ENCODE results near the gene LRRC43. TPM values are rescaled to one million over a fixed set of nuclear protein-coding genes. Genes with fewer than 3 reads are reported as not detected.

The LRRC43 gene
- total RNA-seq, 2 donors from 2014 or later: not detected

GRCh38 chr12:122204167-122205052 is 21.5 kb downstream of the LRRC43 start:
- peaks cover 9% of the 10 kb centered on the region for H3K27me3 Mint-ChIP-seq
- H3K4me1 Mint-ChIP-seq: peaks cover 17% of the 10 kb centered on the region
- DNase-seq: no peak
- H3K27ac Mint-ChIP-seq: peak overlapping the region; percentile 88
- peak; percentile 30 for ATAC-seq
- H3K9me3 ChIP-seq (ENCODE audit: control insufficient read depth, low read length, poor library complexity, severe bottlenecking): no peaks in the 10 kb centered on the region
- peaks cover 3% of the 10 kb centered on the region for H3K36me3 Mint-ChIP-seq (ENCODE audit: low read depth)
- H3K4me3 Mint-ChIP-seq: peak overlapping the region; percentile 86

- H3K27me3 Mint-ChIP-seq: peaks cover 6% of the 10 kb centered on the region
- ATAC-seq: no peak
- DNase-seq: no peak
- H3K9me3 ChIP-seq (ENCODE audit: control insufficient read depth, low read length, poor library complexity, severe bottlenecking): no peaks in the 10 kb centered on the region
- peak overlapping the region; percentile 86 for H3K4me3 Mint-ChIP-seq
- H3K36me3 Mint-ChIP-seq (ENCODE audit: low read depth): peaks cover 3% of the 10 kb centered on the region
- peak overlapping the region; percentile 88 for H3K27ac Mint-ChIP-seq
- peaks cover 17% of the 10 kb centered on the region for H3K4me1 Mint-ChIP-seq
Observed at GRCh38 chr12:122205053-122205925, 22.4 kb downstream of the LRRC43 start.

- Mint-ChIP-seq H3K4me3 (peak overlapping the region; percentile 86), H3K4me1 (peaks cover 17% of the 10 kb centered on the region), H3K27ac (peak overlapping the region; percentile 88), H3K27me3 (peaks cover 6% of the 10 kb centered on the region), H3K36me3 (ENCODE audit: low read depth) (peaks cover 3% of the 10 kb centered on the region)
- ATAC-seq (no peak), DNase-seq (no peak)
- no peaks in the 10 kb centered on the region for H3K9me3 ChIP-seq (ENCODE audit: control insufficient read depth, low read length, poor library complexity, severe bottlenecking)
Observed at GRCh38 chr12:122206111-122206881, 23.4 kb downstream of the LRRC43 start.

GRCh38 chr12:122206976-122207375 is 24.1 kb downstream of the LRRC43 start:
- H3K36me3 Mint-ChIP-seq (ENCODE audit: low read depth): peaks cover 3% of the 10 kb centered on the region
- H3K27ac Mint-ChIP-seq: peak overlapping the region; percentile 88
- H3K27me3 Mint-ChIP-seq: peaks cover 6% of the 10 kb centered on the region
- ATAC-seq (no peak), DNase-seq (no peak)
- peaks cover 17% of the 10 kb centered on the region for H3K4me1 Mint-ChIP-seq
- H3K9me3 ChIP-seq (ENCODE audit: control insufficient read depth, low read length, poor library complexity, severe bottlenecking): no peaks in the 10 kb centered on the region
- H3K4me3 Mint-ChIP-seq: no peak overlapping the region

- no peak overlapping the region for H3K4me3 Mint-ChIP-seq
- no peak for DNase-seq
- H3K4me1 Mint-ChIP-seq: peaks cover 17% of the 10 kb centered on the region
- peaks cover 3% of the 10 kb centered on the region for H3K36me3 Mint-ChIP-seq (ENCODE audit: low read depth)
- peaks cover 6% of the 10 kb centered on the region for H3K27me3 Mint-ChIP-seq
- no peaks in the 10 kb centered on the region for H3K9me3 ChIP-seq (ENCODE audit: control insufficient read depth, low read length, poor library complexity, severe bottlenecking)
- no peak overlapping the region for H3K27ac Mint-ChIP-seq
- no peak for ATAC-seq
Observed at GRCh38 chr12:122207391-122207790, 24.5 kb downstream of the LRRC43 start.

- DNase-seq: no peak
- peak overlapping the region; percentile 86 for H3K27ac Mint-ChIP-seq
- H3K4me3 Mint-ChIP-seq: peak overlapping the region; percentile 41
- H3K4me1 Mint-ChIP-seq: peaks cover 14% of the 10 kb centered on the region
- H3K27me3 Mint-ChIP-seq: peaks cover 6% of the 10 kb centered on the region
- no peaks in the 10 kb centered on the region for H3K9me3 ChIP-seq (ENCODE audit: control insufficient read depth, low read length, poor library complexity, severe bottlenecking)
- H3K36me3 Mint-ChIP-seq (ENCODE audit: low read depth): peaks cover 3% of the 10 kb centered on the region
- no peak for ATAC-seq
Observed at GRCh38 chr12:122208073-122208820, 25.3 kb downstream of the LRRC43 start.

GRCh38 chr12:122215771-122216170 is 32.8 kb downstream of the LRRC43 start:
- Mint-ChIP-seq H3K4me3 (no peak overlapping the region), H3K27me3 (no peaks in the 10 kb centered on the region), H3K36me3 (ENCODE audit: low read depth) (peaks cover 4% of the 10 kb centered on the region), H3K27ac (no peak overlapping the region), H3K4me1 (peaks cover 2% of the 10 kb centered on the region)
- DNase-seq (no peak), ATAC-seq (no peak)
- H3K9me3 ChIP-seq (ENCODE audit: control insufficient read depth, low read length, poor library complexity, severe bottlenecking): no peaks in the 10 kb centered on the region

- no peak for DNase-seq
- Mint-ChIP-seq H3K27me3 (no peaks in the 10 kb centered on the region), H3K36me3 (ENCODE audit: low read depth) (peaks cover 4% of the 10 kb centered on the region), H3K27ac (no peak overlapping the region), H3K4me3 (no peak overlapping the region), H3K4me1 (peaks cover 2% of the 10 kb centered on the region)
- no peaks in the 10 kb centered on the region for H3K9me3 ChIP-seq (ENCODE audit: control insufficient read depth, low read length, poor library complexity, severe bottlenecking)
- ATAC-seq: no peak
Observed at GRCh38 chr12:122216445-122216844, 33.5 kb downstream of the LRRC43 start.

- H3K9me3 ChIP-seq (ENCODE audit: control insufficient read depth, low read length, poor library complexity, severe bottlenecking): no peaks in the 10 kb centered on the region
- Mint-ChIP-seq H3K4me1 (peaks cover 19% of the 10 kb centered on the region), H3K27ac (peak within 1 kb of the TSS; percentile 90), H3K4me3 (peak within 1 kb of the TSS; percentile 88), H3K27me3 (no peaks in the 10 kb centered on the region), H3K36me3 (ENCODE audit: low read depth) (no peaks in the 10 kb centered on the region)
- DNase-seq (peak; percentile 99 to 100 (median 100)), ATAC-seq (peak; percentile 94)
Observed at GRCh38 chr12:122225683-122226365, 42.9 kb downstream of the LRRC43 start, which contains the start of gene DIABLO. DIABLO (minus strand) TSS chr12:122226052; CDS start chr12:122226014, 38 bp downstream.

GRCh38 chr12:122226366-122227125 is 43.6 kb downstream of the LRRC43 start:
- ATAC-seq (no peak), DNase-seq (no peak)
- H3K36me3 Mint-ChIP-seq (ENCODE audit: low read depth): no peaks in the 10 kb centered on the region
- no peaks in the 10 kb centered on the region for H3K27me3 Mint-ChIP-seq
- peaks cover 19% of the 10 kb centered on the region for H3K4me1 Mint-ChIP-seq
- H3K27ac Mint-ChIP-seq: no peak overlapping the region
- H3K4me3 Mint-ChIP-seq: peak overlapping the region; percentile 88
- no peaks in the 10 kb centered on the region for H3K9me3 ChIP-seq (ENCODE audit: control insufficient read depth, low read length, poor library complexity, severe bottlenecking)

- Mint-ChIP-seq H3K27ac (no peak overlapping the region), H3K27me3 (no peaks in the 10 kb centered on the region), H3K4me1 (peaks cover 19% of the 10 kb centered on the region), H3K4me3 (peak overlapping the region; percentile 79), H3K36me3 (ENCODE audit: low read depth) (no peaks in the 10 kb centered on the region)
- ATAC-seq (no peak), DNase-seq (peak in 2 of 3 donors; percentile 25 to 43)
- no peaks in the 10 kb centered on the region for H3K9me3 ChIP-seq (ENCODE audit: control insufficient read depth, low read length, poor library complexity, severe bottlenecking)
Observed at GRCh38 chr12:122227341-122227740, 44.4 kb downstream of the LRRC43 start.

Data from T-helper 17 cell (primary cell).